ENCODE results near the gene WDR19. TPM values are rescaled to one million over a fixed set of nuclear protein-coding genes. Genes with fewer than 3 reads are reported as not detected.

WDR19 gene
- total RNA-seq, 4 donors from 2014 or later: 6.1 to 16.2 (median 9.6) TPM

DNA sequence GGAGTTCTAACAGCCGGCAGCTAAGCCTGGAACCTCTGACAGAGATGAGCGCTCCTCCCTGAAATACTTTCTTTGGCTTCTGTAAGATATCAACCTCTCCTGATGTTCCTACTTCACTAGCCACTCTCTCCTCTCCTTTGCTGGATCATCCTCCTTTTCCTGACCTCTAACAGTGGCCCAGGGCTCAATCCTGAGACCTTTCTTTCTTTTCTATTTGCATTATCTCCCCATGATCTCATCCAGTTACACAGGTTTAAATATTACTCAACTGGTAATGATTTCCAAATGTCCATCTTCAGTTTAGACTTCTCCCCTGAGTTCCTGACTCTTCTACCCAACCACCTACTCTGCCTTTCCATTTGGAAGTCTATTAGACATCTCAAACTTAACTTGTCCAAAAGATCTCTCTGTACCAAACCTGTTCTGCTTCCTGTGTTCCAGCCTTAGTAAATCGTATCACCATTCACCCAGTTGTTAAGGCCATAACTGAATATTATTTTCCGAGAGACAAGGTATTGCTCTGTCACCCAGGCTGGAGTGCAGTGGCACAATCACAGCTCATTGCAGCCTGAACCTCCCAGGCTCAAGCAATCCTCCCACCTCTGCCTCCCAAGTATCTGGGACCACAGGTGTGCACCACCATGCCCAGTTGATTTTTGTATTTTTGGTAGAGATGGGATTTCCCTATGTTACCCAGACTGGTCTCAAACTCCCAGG lies 142.7 kb downstream of the WDR19 start:
- Histone ChIP-seq H3K9me3 (no peaks in the 10 kb centered on the region), H3K27ac (no peak overlapping the region), H3K36me3 (peaks cover 0 to 5% of the 10 kb centered on the region in 2 donors), H3K4me3 (no peak overlapping the region), H3K27me3 (no peaks in the 10 kb centered on the region), H3K4me1 (no peaks in the 10 kb centered on the region)
- in situ Hi-C loops (cut with MboI; ENCODE audit: low sequenced_read_pairs in 4 of 4): no loop called here
- TF ChIP-seq, protein P1, sequence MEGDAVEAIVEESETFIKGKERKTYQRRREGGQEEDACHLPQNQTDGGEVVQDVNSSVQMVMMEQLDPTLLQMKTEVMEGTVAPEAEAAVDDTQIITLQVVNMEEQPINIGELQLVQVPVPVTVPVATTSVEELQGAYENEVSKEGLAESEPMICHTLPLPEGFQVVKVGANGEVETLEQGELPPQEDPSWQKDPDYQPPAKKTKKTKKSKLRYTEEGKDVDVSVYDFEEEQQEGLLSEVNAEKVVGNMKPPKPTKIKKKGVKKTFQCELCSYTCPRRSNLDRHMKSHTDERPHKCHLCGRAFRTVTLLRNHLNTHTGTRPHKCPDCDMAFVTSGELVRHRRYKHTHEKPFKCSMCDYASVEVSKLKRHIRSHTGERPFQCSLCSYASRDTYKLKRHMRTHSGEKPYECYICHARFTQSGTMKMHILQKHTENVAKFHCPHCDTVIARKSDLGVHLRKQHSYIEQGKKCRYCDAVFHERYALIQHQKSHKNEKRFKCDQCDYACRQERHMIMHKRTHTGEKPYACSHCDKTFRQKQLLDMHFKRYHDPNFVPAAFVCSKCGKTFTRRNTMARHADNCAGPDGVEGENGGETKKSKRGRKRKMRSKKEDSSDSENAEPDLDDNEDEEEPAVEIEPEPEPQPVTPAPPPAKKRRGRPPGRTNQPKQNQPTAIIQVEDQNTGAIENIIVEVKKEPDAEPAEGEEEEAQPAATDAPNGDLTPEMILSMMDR (IDR thresholded peaks at IDR 0.05 in 4 of 5, conservative IDR thresholded peaks at IDR 0.05 in 1 of 5): no peak
- no peak for TF ChIP-seq POLR2A (IDR thresholded peaks at IDR 0.05)
- no peak for ATAC-seq
- DNase-seq: no peak
- intact Hi-C loops (cut with DNase I; ENCODE audit: low total_unique reads): no loop called here

DNA sequence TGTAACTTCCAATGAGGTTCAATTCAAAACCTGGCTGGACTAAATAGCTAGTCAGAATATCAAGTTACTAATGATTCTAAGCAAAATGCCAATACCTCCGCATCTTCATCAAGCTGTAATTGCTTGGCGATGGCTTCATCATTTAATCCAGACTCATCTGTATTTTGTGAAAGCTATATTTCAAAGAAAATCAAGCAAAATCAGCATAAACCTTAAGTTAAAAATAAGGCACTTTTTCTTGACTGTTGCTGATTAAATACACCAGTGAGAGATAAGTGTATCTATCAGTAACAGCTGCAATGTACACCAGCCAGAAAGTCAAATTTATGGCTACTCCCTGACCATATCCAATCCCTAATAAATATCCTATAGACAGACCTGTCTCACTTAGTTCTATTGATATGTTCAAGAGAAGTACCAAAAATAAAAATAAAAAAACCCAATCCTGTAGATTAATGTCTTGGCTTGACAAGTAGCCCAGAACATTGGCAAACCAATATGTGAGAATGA lies 144.2 kb downstream of the WDR19 start:
- Histone ChIP-seq H3K36me3 (peaks cover 0 to 5% of the 10 kb centered on the region in 2 donors), H3K4me1 (no peaks in the 10 kb centered on the region), H3K27ac (no peak overlapping the region), H3K4me3 (no peak overlapping the region), H3K27me3 (no peaks in the 10 kb centered on the region), H3K9me3 (no peaks in the 10 kb centered on the region)
- in situ Hi-C loops (cut with MboI; ENCODE audit: low sequenced_read_pairs in 4 of 4): no loop called here
- intact Hi-C loops (cut with DNase I; ENCODE audit: low total_unique reads): no loop called here
- ATAC-seq: no peak
- no peak for DNase-seq
- no peak for TF ChIP-seq POLR2A (IDR thresholded peaks at IDR 0.05)
- TF ChIP-seq, protein P1 (IDR thresholded peaks at IDR 0.05 in 4 of 5, conservative IDR thresholded peaks at IDR 0.05 in 1 of 5): no peak

DNA sequence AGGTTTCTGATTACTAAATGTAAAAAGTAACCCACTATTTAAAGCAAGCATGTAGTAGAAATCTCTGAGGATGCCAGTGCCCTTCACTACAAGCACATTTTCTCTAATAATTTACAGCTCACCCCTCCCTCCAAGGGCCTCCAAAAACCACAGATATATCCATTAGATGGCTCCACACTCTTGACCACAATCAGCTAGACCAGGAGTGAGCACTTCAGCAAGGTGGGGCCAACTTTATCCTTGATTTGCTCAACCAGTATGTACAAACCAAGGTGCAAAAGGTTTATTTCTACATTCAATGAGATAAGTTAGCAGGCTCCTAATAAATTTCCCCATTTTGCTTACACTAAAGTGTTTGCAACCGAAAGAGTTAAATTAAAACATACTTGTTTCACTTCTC lies 148.0 kb downstream of the WDR19 start:
- DNase-seq (no peak), ATAC-seq (no peak)
- Histone ChIP-seq H3K27ac (no peak overlapping the region), H3K4me3 (no peak overlapping the region), H3K4me1 (no peaks in the 10 kb centered on the region), H3K9me3 (no peaks in the 10 kb centered on the region), H3K36me3 (peaks cover 0 to 5% of the 10 kb centered on the region in 2 donors), H3K27me3 (no peaks in the 10 kb centered on the region)
- TF ChIP-seq, protein P1 (IDR thresholded peaks at IDR 0.05 in 4 of 5, conservative IDR thresholded peaks at IDR 0.05 in 1 of 5): no peak
- no peak for TF ChIP-seq POLR2A (IDR thresholded peaks at IDR 0.05)
- intact Hi-C loops (cut with DNase I; ENCODE audit: low total_unique reads): no loop called here
- in situ Hi-C loops (cut with MboI; ENCODE audit: low sequenced_read_pairs in 4 of 4): no loop called here

DNA sequence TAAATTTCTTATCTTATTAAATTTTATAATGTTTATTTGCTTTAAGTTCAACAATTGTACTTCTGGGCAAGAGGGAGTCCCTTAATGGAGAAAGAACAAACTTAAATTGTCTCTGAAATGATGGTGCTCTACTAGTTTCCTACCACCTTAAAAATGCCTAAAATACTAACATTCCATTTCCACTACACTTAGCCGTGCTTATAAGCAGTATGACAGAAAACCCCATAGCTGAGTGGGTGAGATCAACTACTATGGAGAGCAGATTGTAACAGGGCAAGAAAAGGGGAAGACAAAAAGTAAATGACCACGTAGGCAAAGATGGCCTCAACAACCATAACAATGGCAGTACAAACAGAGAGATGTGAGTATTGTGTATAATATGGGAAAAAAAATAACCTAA lies 148.9 kb downstream of the WDR19 start:
- intact Hi-C loops (cut with DNase I; ENCODE audit: low total_unique reads): no loop called here
- DNase-seq: no peak

More for the DNA sequence above, 148.9 kb downstream of the WDR19 start:
- Histone ChIP-seq H3K36me3 (peaks cover 0 to 5% of the 10 kb centered on the region in 2 donors), H3K4me3 (no peak overlapping the region), H3K27ac (no peak overlapping the region), H3K4me1 (no peaks in the 10 kb centered on the region), H3K27me3 (no peaks in the 10 kb centered on the region), H3K9me3 (no peaks in the 10 kb centered on the region)
- no peak for ATAC-seq
- in situ Hi-C loops (cut with MboI; ENCODE audit: low sequenced_read_pairs in 4 of 4): no loop called here
- TF ChIP-seq POLR2A (IDR thresholded peaks at IDR 0.05): no peak

Other genes starting within 250 kb of the WDR19 start
- gene TMEM156, start 150.1 kb upstream of the WDR19 start, total RNA-seq: not detected
- gene KLHL5, start 120.3 kb upstream of the WDR19 start, total RNA-seq: 10 to 100 TPM; 10.9 to 14.0 (median 11.8) TPM
- gene RFC1, start 183.8 kb downstream of the WDR19 start, total RNA-seq: 10 to 100 TPM; 13.9 to 47.9 (median 21.6) TPM
- gene KLB, start 224.4 kb downstream of the WDR19 start, total RNA-seq: under 1 TPM in 1 of 4 donors, not detected in 3; 0.13 TPM

Measured in gastrocnemius medialis (tissue), 4 donors.